Mesenteric fat pad (tissue), 1 donor: ENCODE data around the gene CRYBB1. TPM values are rescaled to one million over a fixed set of nuclear protein-coding genes. Genes with fewer than 3 reads are reported as not detected.
A peak's percentile ranks its signal among the peaks of the same experiment; 100 is the strongest.

Experiments used
- DNase-seq: peaks from one replicate; pipeline ENCODE4 v3.0.0-alpha.2; 2020; ENCODE audit warnings: low spot score
- long read RNA-seq: library from polyadenylated mRNA; unstranded; transcript quantifications from one replicate; pipeline ENCODE4 v2.0.0, GENCODE V29; 2020
- total RNA-seq: library from RNA; stranded (reverse); fragmentation: NEBNext Ultra II Directional; extraction: Animal tissue kit (Norgen Biotek cat#: 25700); gene quantifications from one replicate; pipeline ENCODE4 v1.2.1, GENCODE V29; 2021
- donor health status: DM: yes; HTN: yes; CAD: no.

CRYBB1 gene
- 2.8 TPM for total RNA-seq
- long read RNA-seq, partial matches to known transcripts, result 0 of 3 reads
- long read RNA-seq, other reads (novel, unspliced or antisense), result 0 of 3 reads

GRCh38 chr22:26617271-26618199, at the start of gene CRYBB1:
Gene CRYBB1 (minus strand): TSS chr22:26618027. CDS start chr22:26616319, 1,708 bp downstream.
- DNase-seq, result peak; percentile 74

- DNase-seq, result no peak
These were observed 49.3 kb upstream of the CRYBB1 start for GRCh38 chr22:26667140-26667539.

- no peak for DNase-seq
These were observed 48.0 kb upstream of the CRYBB1 start for GRCh38 chr22:26665813-26666231.

- DNase-seq, result no peak
These were observed 45.6 kb upstream of the CRYBB1 start for GRCh38 chr22:26663374-26663923.

GRCh38 chr22:26662160-26662559, 44.3 kb upstream of the CRYBB1 start:
- DNase-seq, result no peak

GRCh38 chr22:26660961-26661578, 43.2 kb upstream of the CRYBB1 start:
- no peak for DNase-seq

- DNase-seq, result no peak
These were observed 42.5 kb upstream of the CRYBB1 start for GRCh38 chr22:26660356-26660755.

- no peak for DNase-seq
These were observed 41.0 kb upstream of the CRYBB1 start for GRCh38 chr22:26658671-26659478.

- DNase-seq, result no peak
These were observed 40.3 kb upstream of the CRYBB1 start for GRCh38 chr22:26658161-26658560.

GRCh38 chr22:26656891-26657851, 39.3 kb upstream of the CRYBB1 start, which contains the start of gene MIAT:
Gene MIAT (plus strand): TSS chr22:26657588.
- DNase-seq, result no peak

GRCh38 chr22:26651815-26652214, 34.0 kb upstream of the CRYBB1 start:
- DNase-seq, result no peak

GRCh38 chr22:26650722-26651421, 33.0 kb upstream of the CRYBB1 start:
- DNase-seq, result no peak

- no peak for DNase-seq
These were observed 30.9 kb upstream of the CRYBB1 start for GRCh38 chr22:26648528-26649388.

- no peak for DNase-seq
These were observed 30.2 kb upstream of the CRYBB1 start for GRCh38 chr22:26648011-26648497.

GRCh38 chr22:26646158-26646557, 28.3 kb upstream of the CRYBB1 start:
- no peak for DNase-seq

- no peak for DNase-seq
These were observed 25.7 kb upstream of the CRYBB1 start for GRCh38 chr22:26643418-26644100.
